ENCODE data around the gene UNC119.

DNA sequence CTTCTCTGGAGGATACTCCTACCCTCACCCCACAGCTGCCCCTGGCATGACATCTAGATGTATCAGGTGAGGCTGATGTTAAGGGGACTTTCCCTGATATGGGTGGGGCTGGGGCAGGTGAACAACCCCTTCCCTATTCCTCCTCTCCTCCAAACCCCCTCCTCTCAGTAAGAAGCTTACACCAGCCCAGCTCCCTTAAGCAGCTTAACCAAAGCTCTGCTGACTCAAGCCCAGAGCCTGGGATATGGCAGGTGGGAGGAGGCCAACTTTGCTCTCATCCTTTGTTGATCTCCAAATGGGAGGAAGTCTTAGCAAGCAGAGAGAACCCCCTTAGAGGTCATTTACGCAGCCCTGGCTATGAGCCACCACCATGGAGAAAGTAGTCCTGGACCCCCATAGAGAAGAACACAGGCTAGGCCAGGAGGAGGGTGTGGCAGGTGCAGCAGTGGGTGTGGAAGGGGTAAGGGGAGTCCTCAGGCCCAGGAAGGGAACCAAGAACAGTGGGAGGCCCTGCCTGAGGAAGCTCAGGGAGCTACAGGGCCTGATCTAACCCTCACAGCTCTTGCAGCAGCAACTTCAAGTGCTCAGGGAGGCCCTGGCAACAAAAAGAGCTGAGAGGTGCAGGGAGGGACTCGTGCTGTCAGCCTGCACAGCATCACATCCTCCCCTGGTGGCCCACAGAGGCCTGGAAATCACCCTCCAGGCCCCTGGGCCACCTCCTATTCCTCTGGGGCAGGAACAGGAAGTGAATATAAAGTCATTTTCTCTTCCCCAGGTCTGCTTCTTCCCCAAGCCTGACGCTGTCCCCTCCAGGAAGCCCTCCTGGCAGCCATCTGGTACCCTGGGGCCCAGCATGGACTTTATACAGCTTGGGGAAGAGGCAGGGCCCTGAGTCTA, 2.9 kb downstream of the UNC119 start:
- TF ChIP-seq CTCF (optimal IDR thresholded peaks at IDR 0.05 in 1 of 3, IDR thresholded peaks at IDR 0.05 in 1 of 3, conservative IDR thresholded peaks at IDR 0.05 in 1 of 3; ENCODE audit: extremely low read depth in 1 of 3, insufficient read depth in 2 of 3, low read length in 3 of 3), result no peak
- no peak for TF ChIP-seq EZH2 (IDR thresholded peaks at IDR 0.05; ENCODE audit: low read length)
